DOHH2 (cell line): ENCODE results near the gene LYPD6B.

ENCODE experiments used
- H3F3A ChIP-seq: fragments of 200-600 bp; sonication (generic), shearing (Covaris generic); 2 replicates; pipeline ENCODE4 v1.6.0; 2016; ENCODE audit warnings: antibody characterized with exemption, mild to moderate bottlenecking; ENCODE audit not compliant: control insufficient read depth, insufficient read depth
- H3K27ac ChIP-seq: fragments of 200-600 bp; sonication (generic); 2 replicates; pipeline ENCODE4 v1.5.1; 2014; ENCODE audit warnings: low read depth, mild to moderate bottlenecking, low read length, moderate library complexity
- H3K27me3 ChIP-seq: fragments of 200-600 bp; sonication (generic); 2 replicates; pipeline ENCODE4 v1.6.1; 2014; ENCODE audit warnings: mild to moderate bottlenecking, low read length, mixed read lengths; ENCODE audit not compliant: control insufficient read depth
- H3K36me3 ChIP-seq: fragments of 200-600 bp; sonication (generic); 2 replicates; pipeline ENCODE4 v1.6.1; 2014; ENCODE audit warnings: mild to moderate bottlenecking, low read length, moderate library complexity, mixed read lengths; ENCODE audit not compliant: control insufficient read depth
- H3K4me1 ChIP-seq: fragments of 200-600 bp; sonication (generic); 2 replicates; pipeline ENCODE4 v1.6.1; 2014; ENCODE audit warnings: mild to moderate bottlenecking, low read length, mixed read lengths; ENCODE audit not compliant: control insufficient read depth
- H3K4me2 ChIP-seq: fragments of 200-600 bp; sonication (generic); 2 replicates; pipeline ENCODE4 v1.6.0; 2014; ENCODE audit warnings: mild to moderate bottlenecking, low read length, moderate library complexity
- H3K4me3 ChIP-seq: fragments of 200-600 bp; sonication (generic); 2 replicates; pipeline ENCODE4 v1.5.1; 2014; ENCODE audit warnings: mild to moderate bottlenecking, low read length, mixed read lengths
- H3K79me2 ChIP-seq: fragments of 200-600 bp; sonication (generic); 2 replicates; pipeline ENCODE4 v1.6.1; 2014; ENCODE audit warnings: mild to moderate bottlenecking, low read length, mixed read lengths; ENCODE audit not compliant: control insufficient read depth
- H3K9me2 ChIP-seq: fragments of 200-600 bp; sonication (generic); replicated peaks from 2 replicates; pipeline ENCODE4 v1.6.1; 2014; ENCODE audit warnings: mild to moderate bottlenecking, low read length, mixed read lengths; ENCODE audit not compliant: control insufficient read depth
- H3K9me3 ChIP-seq: fragments of 200-600 bp; sonication (generic); 2 replicates; pipeline ENCODE4 v1.6.1; 2014; ENCODE audit warnings: antibody characterized with exemption, low read length, mixed read lengths; ENCODE audit not compliant: control insufficient read depth, insufficient read depth
- H4K20me1 ChIP-seq: fragments of 200-600 bp; sonication (generic); 2 replicates; pipeline ENCODE4 v1.6.0; 2014; ENCODE audit warnings: low read depth, mild to moderate bottlenecking, antibody characterized with exemption, low read length, moderate library complexity; ENCODE audit not compliant: control insufficient read depth, insufficient read depth
- EZH2phosphoT487 ChIP-seq: fragments of 200-600 bp; sonication (generic); IDR thresholded peaks from 2 replicates; pipeline ENCODE4 v1.6.1; 2017; ENCODE audit warnings: borderline replicate concordance, mild to moderate bottlenecking, antibody characterized with exemption, low read length, moderate library complexity, mixed read lengths
- TF ChIP-seq, protein P1 (sequence below): fragments of 200-600 bp; sonication (generic); IDR thresholded peaks from one replicate; pipeline ENCODE4 v1.5.1; 2014; ENCODE audit warnings: antibody characterized with exemption, mild to moderate bottlenecking, low read depth, low read length; ENCODE audit not compliant: poor library complexity, severe bottlenecking

LYPD6B gene

DNA sequence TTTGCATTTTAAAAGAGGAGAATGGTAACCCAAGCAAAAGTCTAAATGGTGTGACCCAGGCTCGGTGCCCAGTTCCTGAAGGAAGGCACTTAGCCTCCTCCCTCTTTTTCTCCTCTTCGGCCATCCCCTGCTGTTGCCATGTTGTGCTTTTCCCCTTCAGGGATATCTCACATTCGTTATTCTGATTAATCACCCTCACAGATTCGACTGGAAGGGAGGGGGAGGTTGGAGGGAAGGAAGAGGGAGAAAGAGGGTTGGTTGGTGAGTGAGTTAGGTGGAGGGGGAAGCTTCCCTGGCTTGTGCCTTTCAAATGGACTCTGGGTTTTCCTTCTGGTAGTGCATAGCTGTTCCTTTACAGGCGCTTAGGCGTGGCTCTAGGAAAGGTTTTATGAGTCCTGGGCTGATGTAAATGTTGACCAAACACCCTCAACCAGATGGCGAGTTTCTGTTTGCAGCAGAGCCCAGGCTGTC lies 39.0 kb upstream of the LYPD6B start:
- TF ChIP-seq, protein P1, sequence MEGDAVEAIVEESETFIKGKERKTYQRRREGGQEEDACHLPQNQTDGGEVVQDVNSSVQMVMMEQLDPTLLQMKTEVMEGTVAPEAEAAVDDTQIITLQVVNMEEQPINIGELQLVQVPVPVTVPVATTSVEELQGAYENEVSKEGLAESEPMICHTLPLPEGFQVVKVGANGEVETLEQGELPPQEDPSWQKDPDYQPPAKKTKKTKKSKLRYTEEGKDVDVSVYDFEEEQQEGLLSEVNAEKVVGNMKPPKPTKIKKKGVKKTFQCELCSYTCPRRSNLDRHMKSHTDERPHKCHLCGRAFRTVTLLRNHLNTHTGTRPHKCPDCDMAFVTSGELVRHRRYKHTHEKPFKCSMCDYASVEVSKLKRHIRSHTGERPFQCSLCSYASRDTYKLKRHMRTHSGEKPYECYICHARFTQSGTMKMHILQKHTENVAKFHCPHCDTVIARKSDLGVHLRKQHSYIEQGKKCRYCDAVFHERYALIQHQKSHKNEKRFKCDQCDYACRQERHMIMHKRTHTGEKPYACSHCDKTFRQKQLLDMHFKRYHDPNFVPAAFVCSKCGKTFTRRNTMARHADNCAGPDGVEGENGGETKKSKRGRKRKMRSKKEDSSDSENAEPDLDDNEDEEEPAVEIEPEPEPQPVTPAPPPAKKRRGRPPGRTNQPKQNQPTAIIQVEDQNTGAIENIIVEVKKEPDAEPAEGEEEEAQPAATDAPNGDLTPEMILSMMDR = no peak
- TF ChIP-seq EZH2phosphoT487 = no peak
- Histone ChIP-seq H3K27ac (no peak overlapping the region), H3K9me2 (no peaks in the 10 kb centered on the region), H3K4me2 (no peak overlapping the region), H3K27me3 (no peaks in the 10 kb centered on the region), H3K4me3 (no peak overlapping the region), H4K20me1 (no peaks in the 10 kb centered on the region), H3K79me2 (no peaks in the 10 kb centered on the region), H3K36me3 (no peaks in the 10 kb centered on the region), H3K9me3 (no peaks in the 10 kb centered on the region), H3K4me1 (no peaks in the 10 kb centered on the region), H3F3A (no peaks in the 10 kb centered on the region)

DNA sequence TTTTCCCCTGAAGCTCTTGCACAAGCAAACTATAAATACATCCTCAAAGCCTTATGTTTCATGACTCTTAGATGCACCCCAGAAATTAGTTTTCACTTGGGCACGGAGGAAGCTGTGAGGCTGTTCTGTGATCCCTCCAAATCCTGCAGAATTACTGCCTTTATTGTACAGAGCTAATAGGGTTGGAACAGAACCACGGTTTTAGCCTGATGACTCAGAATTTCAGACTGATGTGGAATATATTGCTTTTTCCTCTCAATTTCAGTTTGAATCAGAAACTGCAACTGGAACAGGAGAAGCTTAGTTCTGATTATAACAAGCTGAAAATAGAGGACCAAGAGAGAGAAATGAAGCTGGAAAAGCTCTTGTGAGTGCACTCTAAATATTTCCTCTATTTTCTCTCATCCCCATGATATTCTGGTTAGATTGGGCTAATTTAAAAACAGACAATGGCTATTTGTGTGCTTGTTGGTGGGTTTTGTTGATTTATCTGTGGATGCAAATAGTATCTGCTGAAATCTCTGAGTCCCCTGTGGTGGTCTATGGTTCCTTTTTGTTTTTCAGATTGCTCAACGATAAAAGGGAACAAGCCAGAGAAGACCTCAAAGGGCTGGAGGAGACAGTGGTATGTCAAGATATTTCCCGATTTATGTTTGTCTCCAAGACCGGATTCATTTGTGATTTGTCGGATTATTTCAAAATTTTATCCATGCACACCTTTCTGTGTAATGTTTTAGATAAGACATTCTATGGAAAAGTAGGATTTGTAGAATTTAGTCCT lies 38.2 kb upstream of the LYPD6B start:
- Histone ChIP-seq H4K20me1 (no peaks in the 10 kb centered on the region), H3K4me2 (no peak overlapping the region), H3K79me2 (no peaks in the 10 kb centered on the region), H3K27ac (no peak overlapping the region), H3K4me1 (no peaks in the 10 kb centered on the region), H3K9me2 (no peaks in the 10 kb centered on the region), H3K9me3 (no peaks in the 10 kb centered on the region), H3F3A (no peaks in the 10 kb centered on the region), H3K4me3 (no peak overlapping the region), H3K36me3 (no peaks in the 10 kb centered on the region), H3K27me3 (no peaks in the 10 kb centered on the region)
- TF ChIP-seq, protein P1 = no peak
- TF ChIP-seq EZH2phosphoT487 = no peak

DNA sequence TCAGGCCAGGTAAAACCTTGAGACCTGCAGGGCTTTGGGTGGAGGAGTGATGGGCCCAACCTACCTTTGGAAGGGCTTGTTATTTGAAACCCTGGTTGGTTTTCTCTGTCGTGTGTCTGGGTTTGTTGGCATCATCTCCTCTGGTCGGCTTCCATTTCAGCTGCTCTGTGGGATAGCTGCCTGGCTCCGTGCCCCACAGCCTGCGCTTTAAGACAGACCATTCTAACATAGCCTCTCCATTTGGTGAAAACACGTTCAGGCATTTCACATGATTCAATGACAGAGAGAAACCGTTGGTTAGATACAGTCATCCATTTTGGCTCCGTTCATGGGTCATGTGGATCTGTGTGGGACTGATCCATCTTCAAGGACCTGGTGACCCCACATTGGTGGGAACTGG lies 37.0 kb upstream of the LYPD6B start:
- Histone ChIP-seq H3K27me3 (no peaks in the 10 kb centered on the region), H3K27ac (no peak overlapping the region), H3K4me3 (no peak overlapping the region), H3K4me2 (no peak overlapping the region), H3F3A (no peaks in the 10 kb centered on the region), H4K20me1 (no peaks in the 10 kb centered on the region), H3K79me2 (no peaks in the 10 kb centered on the region), H3K4me1 (no peaks in the 10 kb centered on the region), H3K9me2 (no peaks in the 10 kb centered on the region), H3K9me3 (no peaks in the 10 kb centered on the region), H3K36me3 (no peaks in the 10 kb centered on the region)
- TF ChIP-seq, protein P1 = no peak
- no peak for TF ChIP-seq EZH2phosphoT487
